ENCODE measurements around the gene DAGLA. TPM values are rescaled to one million over a fixed set of nuclear protein-coding genes. Genes with fewer than 3 reads are reported as not detected.

The DAGLA gene
- total and polyA plus RNA-seq, 3 donors from 2014 or later: 5.1 to 8.3 (median 7.1) TPM

GRCh38 chr11:61763930-61764605, 83.9 kb downstream of the DAGLA start:
- no peak for DNase-seq
- H3K27me3 ChIP-seq: no peaks in the 10 kb centered on the region
- H3K4me1 ChIP-seq: peaks cover 10% of the 10 kb centered on the region
- TF ChIP-seq, protein P1, sequence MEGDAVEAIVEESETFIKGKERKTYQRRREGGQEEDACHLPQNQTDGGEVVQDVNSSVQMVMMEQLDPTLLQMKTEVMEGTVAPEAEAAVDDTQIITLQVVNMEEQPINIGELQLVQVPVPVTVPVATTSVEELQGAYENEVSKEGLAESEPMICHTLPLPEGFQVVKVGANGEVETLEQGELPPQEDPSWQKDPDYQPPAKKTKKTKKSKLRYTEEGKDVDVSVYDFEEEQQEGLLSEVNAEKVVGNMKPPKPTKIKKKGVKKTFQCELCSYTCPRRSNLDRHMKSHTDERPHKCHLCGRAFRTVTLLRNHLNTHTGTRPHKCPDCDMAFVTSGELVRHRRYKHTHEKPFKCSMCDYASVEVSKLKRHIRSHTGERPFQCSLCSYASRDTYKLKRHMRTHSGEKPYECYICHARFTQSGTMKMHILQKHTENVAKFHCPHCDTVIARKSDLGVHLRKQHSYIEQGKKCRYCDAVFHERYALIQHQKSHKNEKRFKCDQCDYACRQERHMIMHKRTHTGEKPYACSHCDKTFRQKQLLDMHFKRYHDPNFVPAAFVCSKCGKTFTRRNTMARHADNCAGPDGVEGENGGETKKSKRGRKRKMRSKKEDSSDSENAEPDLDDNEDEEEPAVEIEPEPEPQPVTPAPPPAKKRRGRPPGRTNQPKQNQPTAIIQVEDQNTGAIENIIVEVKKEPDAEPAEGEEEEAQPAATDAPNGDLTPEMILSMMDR (IDR thresholded peaks at IDR 0.05): no peak
- no peak for TF ChIP-seq POLR2A (IDR thresholded peaks at IDR 0.05)
- WGBS, 2 donors: 69 to 76% methylated on average over 6 to 19 of the region's 23 CpGs
- H3K9me3 ChIP-seq: no peaks in the 10 kb centered on the region
- H3K36me3 ChIP-seq (ENCODE audit: low read depth, missing control alignments): no peaks in the 10 kb centered on the region
- no peak overlapping the region for H3K4me3 ChIP-seq
- no peak overlapping the region for H3K27ac ChIP-seq
- intact Hi-C loops (cut with DNase I; ENCODE audit: low total_unique reads): no loop called here

DNA sequence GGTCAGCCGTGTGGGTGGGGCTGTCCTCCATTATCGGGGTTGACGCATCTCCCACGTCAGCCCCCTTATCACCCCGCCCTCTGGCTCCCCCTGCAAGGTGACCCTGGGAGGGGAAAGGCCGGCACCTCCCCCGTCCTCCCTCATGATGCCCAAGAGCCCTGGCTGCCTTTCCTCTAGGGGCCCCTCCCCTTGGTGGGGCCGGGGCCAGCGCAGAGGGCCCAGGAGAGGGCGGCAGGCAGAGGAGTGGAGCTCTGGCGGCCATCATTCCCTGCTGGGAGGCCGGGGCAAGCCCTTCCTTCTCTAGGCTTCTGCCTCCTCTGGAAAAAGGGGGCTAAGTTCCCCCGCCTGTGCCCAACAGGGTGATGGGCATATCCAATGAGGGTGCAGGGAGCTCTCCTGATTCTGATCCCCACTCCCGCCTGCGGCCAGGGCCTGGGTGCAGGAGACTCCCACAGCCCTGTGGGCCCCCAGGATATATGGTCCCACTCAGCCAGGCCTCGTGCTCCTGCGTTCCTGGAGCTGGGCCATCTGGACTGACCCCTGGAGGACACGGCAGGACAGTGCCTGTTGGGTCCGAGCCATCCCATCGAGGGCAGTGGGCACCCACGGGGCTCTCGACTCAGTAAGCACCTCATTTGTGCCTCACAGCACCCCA, 84.5 kb downstream of the DAGLA start:
- intact Hi-C loops (cut with DNase I; ENCODE audit: low total_unique reads): no loop called here
- no peak overlapping the region for H3K4me3 ChIP-seq
- H3K27me3 ChIP-seq: no peaks in the 10 kb centered on the region
- no peaks in the 10 kb centered on the region for H3K36me3 ChIP-seq (ENCODE audit: low read depth, missing control alignments)
- peak overlapping the region in 1 of 2 donors; percentile 24 for H3K27ac ChIP-seq
- DNase-seq: peak; percentile 62
- 54 to 68% methylated on average over 9 to 22 of the region's 22 CpGs for WGBS, 2 donors
- H3K4me1 ChIP-seq: peaks cover 16% of the 10 kb centered on the region
- no peaks in the 10 kb centered on the region for H3K9me3 ChIP-seq
- no peak for TF ChIP-seq POLR2A (IDR thresholded peaks at IDR 0.05)
- TF ChIP-seq, protein P1 (IDR thresholded peaks at IDR 0.05): no peak

DNA sequence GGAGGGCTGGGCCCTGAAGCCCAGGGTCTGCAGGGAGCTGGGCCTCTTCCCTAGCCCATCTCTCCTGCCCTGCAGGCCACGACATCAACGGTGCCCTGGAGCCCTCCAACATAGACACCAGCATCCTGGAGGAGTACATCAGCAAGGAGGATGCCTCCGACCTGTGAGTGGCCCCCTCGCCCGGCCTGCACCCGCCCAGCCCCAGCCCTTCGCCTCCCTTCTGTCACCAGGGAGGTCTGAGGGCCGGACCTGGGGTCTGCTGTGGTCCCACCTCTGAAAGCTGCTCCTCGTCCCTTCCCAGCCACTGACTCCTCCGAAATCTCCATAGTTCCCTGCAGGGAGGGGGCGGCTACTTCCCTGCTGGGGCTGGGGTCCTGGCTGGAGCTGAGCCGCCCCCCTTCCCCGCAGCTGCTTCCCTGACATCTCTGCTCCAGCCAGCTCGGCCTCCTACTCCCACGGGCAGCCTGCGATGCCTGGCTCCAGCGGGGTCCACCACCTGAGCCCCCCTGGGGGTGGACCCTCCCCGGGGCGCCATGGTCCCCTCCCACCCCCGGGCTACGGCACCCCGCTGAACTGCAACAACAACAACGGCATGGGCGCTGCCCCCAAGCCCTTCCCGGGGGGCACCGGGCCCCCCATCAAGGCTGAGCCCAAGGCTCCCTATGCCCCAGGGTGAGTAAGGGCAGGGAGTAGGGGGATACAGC, 85.5 kb downstream of the DAGLA start:
- no peak overlapping the region for H3K4me3 ChIP-seq
- intact Hi-C loops (cut with DNase I; ENCODE audit: low total_unique reads): no loop called here
- WGBS, 2 donors: 70 to 78% methylated on average over 17 to 25 of the region's 26 CpGs
- no peak overlapping the region for H3K27ac ChIP-seq
- H3K9me3 ChIP-seq: no peaks in the 10 kb centered on the region
- DNase-seq: no peak
- TF ChIP-seq, protein P1 (IDR thresholded peaks at IDR 0.05): no peak
- no peak for TF ChIP-seq POLR2A (IDR thresholded peaks at IDR 0.05)
- no peaks in the 10 kb centered on the region for H3K36me3 ChIP-seq (ENCODE audit: low read depth, missing control alignments)
- no peaks in the 10 kb centered on the region for H3K27me3 ChIP-seq
- peaks cover 20% of the 10 kb centered on the region for H3K4me1 ChIP-seq

- Histone ChIP-seq H3K4me3 (no peak overlapping the region), H3K36me3 (ENCODE audit: low read depth, missing control alignments) (no peaks in the 10 kb centered on the region), H3K27me3 (no peaks in the 10 kb centered on the region), H3K4me1 (peaks cover 20% of the 10 kb centered on the region), H3K27ac (no peak overlapping the region), H3K9me3 (no peaks in the 10 kb centered on the region)
- 81 to 84% methylated on average over 10 to 13 of the region's 13 CpGs for WGBS, 2 donors
- TF ChIP-seq, protein P1 (IDR thresholded peaks at IDR 0.05): no peak
- TF ChIP-seq POLR2A (IDR thresholded peaks at IDR 0.05): no peak
- intact Hi-C loops (cut with DNase I; ENCODE audit: low total_unique reads): no loop called here
- no peak for DNase-seq
These were observed 86.2 kb downstream of the DAGLA start for GRCh38 chr11:61766353-61766841.
